HG03457 (cell line): ENCODE data around the gene KRTAP10-10.
"Not testable (repeated sequence)": the region's sequence is repeated elsewhere in the genome, so short reads cannot be mapped to it uniquely, and the experiment has no call there.

Source experiments
- ATAC-seq: cut with Tn5 transposase; IDR thresholded peaks from one replicate; pipeline ENCODE4 v1.9.1; 2021; ENCODE audit warnings: moderate number of reproducible peaks; ENCODE audit not compliant: unreplicated experiment

The KRTAP10-10 gene

DNA sequence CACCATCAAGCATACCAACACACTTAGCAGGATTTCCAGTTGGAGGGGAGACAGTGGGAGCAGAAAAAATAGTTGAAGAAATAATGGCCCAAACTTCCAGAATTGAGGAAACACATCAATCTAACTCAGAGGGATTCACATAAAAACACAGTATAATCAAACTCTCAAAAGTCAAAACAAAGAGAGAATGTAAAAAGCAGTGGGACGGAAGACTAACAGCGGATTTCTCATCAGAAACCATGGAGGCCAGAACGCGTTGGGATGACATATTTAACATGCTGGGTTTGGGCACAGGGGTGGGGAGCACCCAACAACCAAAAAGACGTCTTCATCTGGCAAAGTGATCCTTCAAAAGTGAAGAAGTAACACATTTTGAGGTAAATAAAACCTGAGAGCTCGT, 17.3 kb upstream of the KRTAP10-10 start:
- ATAC-seq: no peak

DNA sequence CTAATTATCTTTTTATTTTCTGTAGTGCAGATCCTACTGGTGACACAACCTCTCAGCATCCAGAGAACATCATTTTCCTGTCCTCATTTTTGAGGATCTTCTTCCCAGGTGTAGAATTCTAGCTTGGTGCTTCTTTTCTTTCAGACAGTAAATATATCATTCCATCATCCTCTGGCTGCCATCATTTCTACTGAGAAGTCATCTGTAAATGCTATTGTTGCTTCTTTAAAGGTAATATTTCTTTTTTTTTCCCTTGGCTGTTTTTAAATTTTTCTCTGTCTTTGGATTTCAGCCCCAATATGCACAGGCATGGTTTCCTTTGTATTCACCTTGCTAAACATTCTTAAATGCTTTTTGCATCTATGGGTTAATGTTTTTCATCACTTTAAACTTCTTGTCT, 13.6 kb upstream of the KRTAP10-10 start:
- ATAC-seq: no peak

DNA sequence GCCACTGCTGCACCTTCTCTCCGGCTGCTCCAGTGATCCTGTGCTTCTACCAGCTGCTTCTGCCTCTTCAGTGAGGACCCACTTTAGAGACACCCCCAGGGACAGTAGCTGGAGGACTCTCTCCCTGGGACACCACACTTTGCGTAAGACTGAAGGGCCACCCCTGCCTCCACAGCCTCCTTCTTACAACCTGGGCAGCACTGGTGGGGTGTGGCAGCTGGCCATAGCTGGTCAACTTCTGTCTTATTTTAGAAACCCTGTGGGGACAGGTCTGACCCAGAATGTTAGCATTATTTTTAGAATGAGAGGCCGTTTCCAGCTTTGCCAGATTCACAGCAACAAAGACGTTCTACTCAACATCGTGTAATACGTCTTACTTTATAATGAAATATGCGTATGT, 11.4 kb upstream of the KRTAP10-10 start:
- ATAC-seq: no peak

DNA sequence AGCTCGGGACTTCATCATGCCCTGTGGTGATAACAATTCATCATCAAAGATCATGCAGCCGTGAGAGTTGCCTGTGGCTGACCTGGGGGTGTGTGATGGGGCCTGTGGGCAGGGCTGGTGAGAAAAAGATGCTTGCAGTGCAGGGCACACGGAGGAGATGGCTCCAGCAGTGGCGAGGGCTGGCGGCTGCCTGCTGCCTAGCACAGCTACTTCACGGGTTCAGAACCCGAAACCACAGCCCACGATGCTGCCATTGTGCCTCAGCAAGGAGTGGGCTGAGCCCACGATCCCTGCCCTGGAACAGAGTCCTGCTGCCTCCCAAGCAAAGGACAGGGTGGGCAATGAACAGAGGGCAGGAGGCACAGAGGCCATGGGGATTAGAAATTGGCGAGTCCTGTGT, 10.9 kb upstream of the KRTAP10-10 start:
- no peak for ATAC-seq

DNA sequence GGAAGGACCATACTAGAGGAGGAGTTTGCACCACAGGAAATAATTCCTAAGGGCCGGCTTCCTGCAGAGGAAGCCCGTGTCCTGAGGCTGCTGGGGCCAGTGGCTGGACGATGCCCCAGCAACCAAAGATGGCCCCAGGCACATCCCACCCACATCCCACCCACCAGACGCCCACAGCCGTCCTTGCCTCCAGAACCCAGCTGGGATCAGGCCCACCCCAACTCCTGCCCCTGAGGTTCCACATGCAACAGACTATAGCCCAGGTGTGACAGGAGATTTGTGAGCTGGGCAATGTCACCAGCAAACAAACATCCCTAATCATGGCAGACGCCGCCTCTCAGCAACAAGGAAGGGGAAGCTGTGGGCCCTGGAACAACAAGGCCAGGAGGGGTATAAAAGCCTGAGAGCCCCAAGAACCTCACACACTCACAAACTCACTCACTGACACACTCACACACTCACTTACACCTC, 10.4 kb upstream of the KRTAP10-10 start, which contains the start of gene KRTAP10-9:
KRTAP10-9 (plus strand) TSS at position 421 of the 471 bp plus-strand sequence. CDS start 79 bp downstream, outside the sequence.
- ATAC-seq: no peak

DNA sequence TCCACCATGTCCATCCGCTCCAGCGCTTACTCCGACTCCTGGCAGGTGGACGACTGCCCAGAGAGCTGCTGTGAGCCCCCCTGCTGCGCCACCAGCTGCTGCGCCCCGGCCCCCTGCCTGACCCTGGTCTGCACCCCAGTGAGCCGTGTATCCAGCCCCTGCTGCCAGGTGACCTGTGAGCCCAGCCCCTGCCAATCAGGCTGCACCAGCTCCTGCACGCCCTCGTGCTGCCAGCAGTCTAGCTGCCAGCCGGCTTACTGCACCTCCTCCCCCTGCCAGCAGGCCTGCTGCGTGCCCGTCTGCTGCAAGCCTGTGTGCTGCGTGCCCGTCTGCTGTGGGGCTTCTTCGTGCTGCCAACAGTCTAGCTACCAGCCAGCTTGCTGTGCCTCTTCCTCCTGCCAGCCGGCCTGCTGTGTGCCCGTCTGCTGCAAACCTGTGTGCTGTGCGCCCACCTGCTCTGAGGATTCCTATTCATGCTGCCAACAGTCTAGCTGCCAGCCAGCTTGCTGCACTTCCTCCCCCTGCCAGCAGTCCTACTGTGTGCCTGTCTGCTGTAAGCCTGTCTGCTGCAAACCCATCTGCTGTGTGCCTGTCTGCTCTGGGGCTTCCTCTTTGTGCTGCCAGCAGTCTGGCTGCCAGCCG, 9.9 kb upstream of the KRTAP10-10 start:
- not testable (repeated sequence) for ATAC-seq

DNA sequence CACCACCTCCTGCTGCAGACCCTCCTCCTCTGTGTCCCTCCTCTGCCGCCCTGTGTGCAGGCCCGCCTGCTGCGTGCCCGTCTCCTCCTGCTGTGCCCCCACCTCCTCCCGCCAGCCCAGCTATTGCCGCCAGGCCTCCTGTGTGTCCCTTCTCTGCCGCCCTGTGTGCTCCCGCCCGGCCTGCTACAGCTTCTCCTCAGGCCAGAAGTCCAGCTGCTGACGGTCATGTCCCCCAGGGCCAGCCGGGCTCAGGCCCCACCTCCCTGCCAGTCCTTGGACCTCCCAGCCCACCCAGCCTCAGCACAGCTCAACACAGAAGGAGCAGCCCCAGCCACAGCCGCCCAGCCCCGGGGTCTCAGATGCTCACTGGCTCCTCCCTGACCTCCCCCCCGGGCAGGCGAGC, 9.3 kb upstream of the KRTAP10-10 start:
- not testable (repeated sequence) for ATAC-seq

DNA sequence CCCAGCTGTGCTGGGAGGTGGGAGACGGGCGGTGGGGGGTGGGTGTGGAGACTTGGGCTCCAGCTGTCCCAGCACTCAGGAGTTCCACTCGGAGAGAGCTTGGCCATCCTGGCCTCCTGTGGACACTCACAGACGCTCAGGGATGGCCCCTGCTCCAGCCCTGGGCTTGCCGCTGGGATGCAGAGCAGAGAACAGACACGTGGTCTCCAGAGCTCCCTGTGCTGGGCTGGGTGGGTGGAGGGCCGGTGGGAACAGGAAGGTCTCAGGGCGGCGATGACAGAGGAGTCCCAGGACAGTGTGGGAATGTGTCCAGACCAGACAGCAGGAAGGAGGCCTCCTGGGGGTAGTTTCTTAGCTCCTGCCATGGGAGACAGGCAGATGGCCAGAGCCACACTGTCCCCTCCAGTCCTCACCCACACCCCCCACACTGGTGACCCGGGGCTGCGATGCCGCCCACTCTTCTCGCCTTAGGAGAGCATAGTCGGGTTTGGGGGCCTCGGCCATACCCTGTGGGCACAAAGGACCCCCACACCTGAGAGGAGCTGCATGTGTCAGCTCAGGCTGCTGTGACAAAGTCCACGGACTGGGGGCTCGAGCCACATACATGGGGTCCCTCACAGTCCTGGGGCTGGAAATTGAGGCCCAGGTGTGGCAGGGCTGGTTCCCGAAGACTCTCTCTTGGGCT, 8.3 kb upstream of the KRTAP10-10 start:
- ATAC-seq: no peak

DNA sequence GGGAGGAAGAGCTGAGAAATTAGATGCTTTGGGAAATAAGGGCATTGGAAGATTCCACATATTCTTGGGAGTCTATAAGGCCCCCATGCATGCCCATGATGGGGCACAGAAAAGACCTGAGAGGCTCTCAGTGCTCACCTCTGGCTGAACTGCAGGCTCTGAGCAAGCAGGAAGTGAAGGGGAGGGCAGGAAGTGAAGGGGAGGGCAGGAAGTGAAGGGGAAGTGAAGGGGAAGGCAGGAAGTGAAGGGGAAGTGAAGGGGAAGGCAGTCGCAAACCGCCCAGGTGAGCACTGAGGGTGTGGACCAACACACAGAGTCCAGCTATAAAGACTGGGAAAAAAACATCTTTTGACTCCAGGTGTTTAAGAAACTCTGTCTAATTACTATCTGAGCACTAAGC, 6.7 kb upstream of the KRTAP10-10 start:
- ATAC-seq: no peak

DNA sequence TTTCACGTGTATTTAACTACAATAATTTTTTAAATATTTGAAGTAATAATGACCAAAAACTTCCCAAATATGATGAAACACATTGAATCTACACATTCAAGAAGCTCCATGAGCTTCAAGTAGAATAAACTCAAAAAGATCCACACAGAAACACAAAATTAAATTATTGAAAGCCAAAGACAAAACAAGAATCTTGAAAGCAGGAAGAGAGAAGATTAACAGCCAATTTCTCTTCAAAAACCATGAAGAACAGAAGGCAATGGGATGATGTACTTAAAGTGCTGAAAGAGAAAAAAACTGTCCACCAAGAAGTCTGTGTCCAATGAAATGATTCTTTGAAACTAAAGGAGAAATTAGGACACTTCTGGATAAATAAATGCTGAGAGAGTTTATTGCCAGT, 5.1 kb upstream of the KRTAP10-10 start:
- ATAC-seq: no peak

DNA sequence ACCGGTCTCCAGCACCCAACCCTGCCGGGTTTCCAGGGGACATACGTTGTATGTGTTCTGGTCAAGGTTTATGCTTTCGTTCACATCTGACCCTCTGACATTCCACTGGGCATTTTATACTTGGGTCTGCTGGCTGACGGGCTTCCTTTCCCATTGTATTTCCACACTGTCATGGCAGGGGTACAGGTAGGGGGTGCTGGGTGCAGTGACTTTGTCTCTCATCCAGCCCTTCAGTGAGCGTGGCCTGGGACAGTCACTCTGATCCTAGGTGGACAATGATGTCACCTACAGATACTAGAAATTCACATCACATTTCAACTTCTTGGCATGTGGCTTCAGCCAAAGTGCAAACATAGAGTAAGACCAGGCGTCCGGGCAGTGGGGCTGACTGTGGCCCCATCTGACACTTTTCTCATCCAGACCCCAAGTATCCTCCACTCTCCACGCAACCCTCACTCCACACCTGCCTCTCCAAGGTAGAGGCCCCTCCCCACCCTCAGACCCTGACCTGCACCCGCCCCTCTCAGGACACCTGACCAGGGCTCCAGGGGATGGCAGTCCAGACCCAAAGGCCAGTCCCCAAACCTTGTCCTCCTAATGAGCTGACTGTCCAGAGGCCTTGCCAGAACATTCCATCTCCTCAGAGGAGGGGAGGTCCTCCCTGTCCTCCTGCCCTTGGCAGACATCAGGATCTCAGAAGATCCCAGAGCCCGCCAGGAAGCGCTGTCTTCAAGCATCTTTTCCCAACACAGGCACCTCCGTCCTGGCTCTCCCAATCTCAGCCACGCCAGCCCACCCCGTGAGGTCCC, 743 bp upstream of the KRTAP10-10 start:
- ATAC-seq: no peak

DNA sequence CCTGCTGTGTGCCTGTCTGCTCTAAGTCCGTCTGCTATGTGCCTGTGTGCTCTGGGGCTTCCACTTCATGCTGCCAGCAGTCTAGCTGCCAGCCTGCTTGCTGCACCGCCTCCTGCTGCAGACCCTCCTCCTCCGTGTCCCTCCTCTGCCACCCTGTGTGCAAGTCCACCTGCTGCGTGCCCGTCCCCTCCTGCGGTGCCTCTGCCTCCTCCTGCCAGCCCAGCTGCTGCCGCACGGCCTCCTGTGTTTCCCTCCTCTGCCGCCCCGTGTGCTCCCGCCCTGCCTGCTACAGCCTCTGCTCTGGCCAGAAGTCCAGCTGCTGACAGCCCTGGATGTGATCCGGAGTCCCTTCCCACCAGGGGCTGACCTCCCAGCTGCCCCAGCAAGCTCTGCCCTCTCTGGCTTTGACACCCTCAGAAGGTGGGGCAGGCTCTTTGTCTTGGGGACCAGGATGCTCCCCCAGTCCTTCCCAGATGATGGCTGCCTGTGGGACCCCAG, 744 bp downstream of the KRTAP10-10 start:
- ATAC-seq: not testable (repeated sequence)

DNA sequence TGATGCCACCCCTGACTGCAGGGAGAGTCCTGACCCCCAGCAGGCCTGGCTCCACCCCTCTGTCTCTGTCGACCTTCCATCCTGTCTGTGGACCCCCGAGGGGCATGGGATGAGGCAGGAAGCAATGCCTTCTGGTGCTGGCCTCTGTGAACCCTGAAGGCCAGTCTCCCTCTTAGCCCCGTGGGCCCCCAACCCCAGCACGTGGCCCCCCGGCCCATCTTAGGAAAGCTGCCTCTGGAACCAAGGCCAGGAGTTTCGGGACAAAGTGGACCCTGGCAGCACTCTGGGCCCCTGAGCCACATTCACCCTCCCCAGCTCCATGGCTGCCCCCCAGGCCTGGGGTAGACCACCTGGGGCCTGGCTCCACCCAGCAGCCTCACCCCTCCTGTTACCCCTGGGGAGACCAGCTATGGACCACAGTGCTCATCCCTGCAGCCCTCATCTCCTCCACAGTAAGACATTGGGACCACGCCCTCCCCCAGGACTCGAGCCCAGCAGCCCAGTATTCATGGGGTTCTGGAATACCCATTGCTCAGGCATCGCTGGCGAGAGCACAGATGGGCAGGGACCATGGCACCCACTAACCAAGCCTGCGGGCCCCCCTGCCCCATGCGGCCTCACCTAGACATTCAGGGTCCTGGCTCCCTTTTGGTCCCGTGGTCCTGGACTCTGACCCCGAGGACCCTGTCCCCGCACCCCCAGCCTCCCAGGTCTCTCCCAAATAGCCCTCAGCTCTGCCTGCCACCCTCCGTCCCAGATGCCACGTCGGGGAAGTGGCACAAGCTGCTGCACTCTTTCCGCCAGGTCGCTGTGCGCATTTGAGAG, 1.6 kb downstream of the KRTAP10-10 start:
- ATAC-seq: not testable (repeated sequence)

DNA sequence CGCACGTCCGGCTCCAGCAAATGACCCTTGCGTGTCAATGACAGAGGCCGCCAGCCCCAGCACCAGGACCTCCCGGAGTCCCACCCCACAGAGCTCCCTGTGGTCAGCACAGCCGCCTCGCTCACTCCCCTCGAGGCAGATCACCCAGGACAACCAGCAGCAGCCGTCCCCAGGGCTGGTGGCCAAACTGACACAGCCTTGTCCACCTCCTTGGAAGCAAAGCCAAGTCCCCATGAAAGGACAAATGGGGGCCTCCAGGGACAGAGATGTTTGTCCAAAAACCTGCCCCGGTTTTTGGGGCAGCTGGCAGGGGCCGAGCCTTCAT, 2.1 kb downstream of the KRTAP10-10 start:
- no peak for ATAC-seq

DNA sequence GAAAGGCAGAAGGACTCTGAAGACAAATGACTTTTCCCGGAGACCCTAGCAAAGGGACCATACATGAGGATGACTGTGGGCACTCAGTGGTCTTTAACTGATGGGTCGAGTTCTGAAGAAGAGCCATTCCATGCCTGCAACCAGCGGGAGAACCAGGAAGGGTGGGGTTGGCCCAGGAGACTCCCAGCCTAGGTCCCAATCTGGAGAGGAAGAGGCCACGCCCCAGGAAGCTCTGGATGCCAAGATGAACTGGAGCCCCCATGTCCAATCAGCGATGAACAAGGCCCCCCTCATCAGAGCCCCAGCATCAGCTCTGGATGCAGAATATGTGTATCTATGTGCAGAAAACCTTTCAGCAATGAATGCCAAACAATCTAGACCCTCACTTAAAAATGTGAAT, 3.6 kb downstream of the KRTAP10-10 start:
- no peak for ATAC-seq

DNA sequence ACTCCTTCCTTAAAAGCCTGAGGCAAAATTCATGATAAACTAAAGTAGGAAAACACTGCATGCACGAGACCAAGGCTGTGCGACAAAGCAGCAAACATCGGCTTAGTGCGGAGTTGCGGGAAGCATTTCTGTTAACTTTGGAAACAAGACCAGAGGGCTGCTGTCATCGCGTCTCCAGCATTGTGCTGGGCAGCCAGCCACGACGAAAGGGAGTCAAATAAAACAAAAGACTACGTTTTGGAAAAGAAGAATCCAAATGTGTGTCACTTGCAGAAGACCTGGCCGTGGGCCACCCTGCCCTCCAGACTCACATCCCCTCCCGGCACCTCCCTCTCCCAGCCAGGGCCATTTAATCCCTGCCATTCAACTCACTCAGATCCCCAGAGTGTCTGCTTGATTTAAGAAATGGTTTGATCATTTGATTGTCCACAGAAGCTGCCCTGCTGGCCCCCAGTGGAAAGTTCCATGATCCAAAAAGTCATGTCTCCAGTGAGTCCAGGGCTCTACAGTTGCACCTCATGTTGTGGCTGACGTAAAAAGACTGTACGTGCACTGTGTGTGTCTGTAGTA, 6.7 kb downstream of the KRTAP10-10 start:
- ATAC-seq: no peak

DNA sequence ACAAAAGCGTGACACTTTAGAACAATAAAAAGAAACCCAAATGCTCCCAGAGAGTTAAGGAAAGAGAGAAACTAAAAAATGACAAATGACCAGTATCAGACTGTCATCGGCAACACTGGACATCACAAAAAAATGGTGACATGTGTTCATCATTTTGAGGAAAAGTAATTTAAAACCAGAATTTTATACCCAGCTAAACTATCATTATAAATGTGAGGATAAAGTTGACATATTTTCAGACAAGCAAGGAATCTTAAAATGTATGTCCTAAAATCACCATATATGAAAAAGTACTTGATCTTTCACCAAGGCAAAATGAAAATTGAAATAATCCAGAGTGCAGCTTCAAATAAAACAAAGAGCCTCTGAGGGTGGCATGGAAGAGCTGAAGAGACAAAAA, 7.7 kb downstream of the KRTAP10-10 start:
- no peak for ATAC-seq

DNA sequence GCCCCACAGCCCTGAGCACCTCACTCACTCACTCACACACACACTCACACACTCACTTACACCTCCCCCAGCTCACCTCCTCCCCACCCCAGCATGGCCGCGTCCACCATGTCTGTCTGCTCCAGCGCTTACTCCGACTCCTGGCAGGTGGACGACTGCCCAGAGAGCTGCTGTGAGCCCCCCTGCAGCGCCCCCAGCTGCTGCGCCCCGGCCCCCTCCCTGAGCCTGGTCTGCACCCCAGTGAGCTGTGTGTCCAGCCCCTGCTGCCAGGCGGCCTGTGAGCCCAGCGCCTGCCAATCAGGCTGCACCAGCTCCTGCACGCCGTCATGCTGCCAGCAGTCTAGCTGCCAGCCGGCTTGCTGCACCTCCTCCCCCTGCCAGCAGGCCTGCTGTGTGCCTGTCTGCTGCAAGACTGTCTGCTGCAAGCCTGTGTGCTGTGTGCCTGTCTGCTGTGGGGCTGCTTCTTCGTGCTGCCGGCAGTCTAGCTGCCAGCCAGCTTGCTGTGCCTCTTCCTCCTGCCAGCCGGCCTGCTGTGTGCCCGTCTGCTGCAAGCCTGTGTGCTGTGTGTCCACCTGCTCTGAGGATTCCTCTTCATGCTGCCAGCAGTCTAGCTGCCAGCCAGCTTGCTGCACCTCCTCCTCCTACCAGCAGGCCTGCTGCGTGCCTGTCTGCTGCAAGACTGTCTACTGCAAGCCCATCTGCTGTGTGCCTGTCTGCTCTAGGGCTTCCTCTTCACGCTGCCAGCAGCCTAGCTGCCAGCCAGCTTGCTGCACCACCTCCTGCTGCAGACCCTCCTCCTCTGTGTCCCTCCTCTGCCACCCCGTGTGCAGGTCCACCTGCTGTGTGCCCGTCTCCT, 9.4 kb downstream of the KRTAP10-10 start, which contains the start of gene KRTAP10-11:
KRTAP10-11 (plus strand) TSS at position 49 of the 856 bp plus-strand sequence; CDS start at position 94, 45 bp downstream.
- not testable (repeated sequence) for ATAC-seq

DNA sequence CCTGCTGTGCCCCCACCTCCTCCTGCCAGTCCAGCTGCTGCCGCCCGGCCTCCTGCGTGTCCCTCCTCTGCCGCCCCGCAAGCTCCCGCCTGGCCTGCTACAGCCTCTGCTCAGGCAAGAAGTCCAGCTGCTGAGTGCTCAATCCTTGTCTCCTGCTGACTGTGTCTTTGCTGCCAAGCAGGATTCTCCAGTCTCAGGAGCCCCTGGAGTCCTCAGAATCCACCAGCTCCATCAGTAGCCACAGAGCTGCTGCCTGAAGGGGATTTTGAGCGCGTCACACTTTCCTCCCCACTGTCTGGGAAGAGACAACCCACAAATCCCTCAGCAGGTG, 10.0 kb downstream of the KRTAP10-10 start:
- no peak for ATAC-seq
